Thyroid gland (tissue), 4 donors: ENCODE results near the gene GATD1.

ENCODE experiments used
- CTCF ChIP-seq, 6 experiments: fragments of 200-600 bp in 3 of 6; fragments of 450-650 bp in 3 of 6; sonication (generic) in 3 of 6; IDR thresholded peaks; one replicate each; pipeline ENCODE4 v1.5.1; 2016 to 2019; ENCODE audit warnings: antibody characterized with exemption in 6 of 6, mild to moderate bottlenecking in 2 of 6, inconsistent platforms in 1 of 6, moderate library complexity in 1 of 6
- POLR2A ChIP-seq, 2 donors: fragments of 450-650 bp; IDR thresholded peaks; one replicate each; pipeline ENCODE4 v1.6.1; 2017; ENCODE audit warnings: antibody characterized with exemption in 2 of 2, mild to moderate bottlenecking in 2 of 2, moderate library complexity in 1 of 2

DNA sequence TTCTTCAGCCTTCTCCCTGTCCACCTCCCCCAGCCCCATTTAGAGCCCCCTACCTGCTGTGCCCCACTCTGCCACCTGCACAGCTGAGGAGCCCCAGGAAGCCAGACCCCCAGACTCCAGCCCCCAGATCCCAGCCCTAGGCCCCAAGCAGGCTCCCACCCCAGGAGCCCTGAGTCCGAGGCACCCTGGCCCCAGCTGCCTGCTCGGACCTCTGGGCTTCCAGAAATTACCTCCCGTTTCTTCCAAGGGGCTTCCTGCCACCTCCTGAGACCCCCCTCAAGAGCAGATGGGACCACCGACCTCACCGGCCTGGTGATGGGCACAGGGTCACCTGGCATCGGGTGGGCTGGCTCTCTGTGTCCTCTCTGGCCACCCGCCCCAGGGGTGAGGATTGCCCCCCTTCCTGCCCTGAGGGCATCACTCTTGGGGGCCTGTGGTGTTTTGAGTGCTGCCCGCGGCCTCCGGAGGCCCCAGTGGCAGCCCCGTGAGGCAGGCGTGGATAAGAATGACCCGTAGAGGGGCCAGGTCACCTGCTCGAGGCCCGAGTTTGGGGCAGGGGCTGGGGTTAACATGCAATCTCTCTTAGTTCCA lies 48.3 kb downstream of the GATD1 start:
- TF ChIP-seq CTCF (IDR thresholded peaks at IDR 0.05) = no peak
- no peak for TF ChIP-seq POLR2A (IDR thresholded peaks at IDR 0.05)
